Stimulated activated CD8-positive, alpha-beta memory T cell treated with anti-CD3 and anti-CD28 coated beads, Interleukin-7, amount 100 ng/mL, for 48 hours (primary cell): ENCODE results near the gene MGRN1.

ENCODE experiments used
- DNase-seq, 2 donors: peaks; one replicate each; pipeline ENCODE4 v3.0.0-alpha.2; 2020; ENCODE audit warnings: low read depth in 1 of 2; ENCODE audit errors: extremely low read depth in 1 of 2

MGRN1 gene

DNA sequence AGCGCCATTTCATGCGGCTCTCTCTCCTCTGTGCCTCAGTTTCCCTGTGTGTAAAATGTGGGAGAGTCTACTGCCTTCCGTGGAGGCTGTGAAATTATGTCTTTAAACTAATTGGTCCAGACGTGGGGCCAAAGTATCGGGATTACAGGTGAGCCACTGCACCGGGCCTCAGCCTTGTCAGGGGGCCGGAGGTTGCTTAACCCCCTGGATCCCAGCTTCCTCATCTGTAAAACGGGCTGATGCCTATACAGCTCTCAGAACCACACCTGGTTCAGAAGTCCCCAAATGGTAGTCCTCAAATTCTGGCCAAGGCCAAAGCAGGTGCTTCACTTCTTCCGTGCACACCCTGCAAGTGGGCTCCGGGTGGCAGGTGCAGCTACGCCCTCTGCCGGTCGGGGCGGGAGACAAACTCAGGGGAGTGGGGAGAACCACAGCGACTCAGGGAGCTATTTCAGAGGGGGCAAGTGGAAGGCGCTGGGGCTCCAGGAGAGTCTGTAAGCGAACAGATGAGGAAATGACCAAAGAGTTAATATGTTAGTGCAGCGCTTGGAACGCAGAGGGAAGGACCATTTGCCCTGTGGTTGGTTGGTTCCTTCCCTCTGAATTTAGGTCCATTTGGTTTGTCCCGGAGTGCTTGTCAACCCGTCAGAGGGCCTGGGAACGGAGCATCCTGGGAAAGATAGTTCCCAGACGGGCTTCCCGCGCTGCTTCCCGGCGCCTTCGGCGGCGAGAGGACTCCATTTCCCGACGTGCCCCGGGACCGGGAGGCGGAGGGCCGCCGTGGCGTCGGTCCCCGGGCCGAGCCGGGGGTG is at the start of gene MGRN1:
Gene MGRN1, plus strand, starts transcription at position 812 of the 812 bp plus-strand sequence. CDS start 135 bp downstream, outside the sequence.
- DNase-seq, result peak; percentile 85 to 87

GRCh38 chr16:4574919-4575705 is 49.5 kb upstream of the MGRN1 start:
- DNase-seq, result no peak

DNA sequence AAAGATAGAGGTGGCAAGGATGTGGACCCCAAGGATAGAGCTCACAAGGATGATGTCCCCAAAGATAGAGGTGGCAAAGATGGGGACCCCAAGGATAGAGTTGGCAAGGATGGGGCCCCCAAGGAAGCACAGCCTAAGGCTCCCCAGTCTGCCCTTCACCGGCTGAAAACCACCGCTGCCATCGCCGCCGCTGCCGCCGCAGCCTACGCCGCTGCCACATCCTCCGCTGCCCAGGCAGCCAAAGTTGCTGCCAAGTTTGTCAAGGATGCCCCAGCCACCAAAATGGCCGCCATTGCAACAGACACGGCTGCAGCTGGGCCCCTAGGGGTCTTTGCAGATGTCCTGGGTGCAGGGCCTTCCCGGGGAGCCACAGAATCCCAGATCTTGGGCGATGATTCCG is 48.6 kb upstream of the MGRN1 start:
- DNase-seq, result no peak

GRCh38 chr16:4578961-4579530 is 45.6 kb upstream of the MGRN1 start:
- DNase-seq, result no peak

GRCh38 chr16:4580250-4580649 is 44.4 kb upstream of the MGRN1 start:
- DNase-seq, result no peak

DNA sequence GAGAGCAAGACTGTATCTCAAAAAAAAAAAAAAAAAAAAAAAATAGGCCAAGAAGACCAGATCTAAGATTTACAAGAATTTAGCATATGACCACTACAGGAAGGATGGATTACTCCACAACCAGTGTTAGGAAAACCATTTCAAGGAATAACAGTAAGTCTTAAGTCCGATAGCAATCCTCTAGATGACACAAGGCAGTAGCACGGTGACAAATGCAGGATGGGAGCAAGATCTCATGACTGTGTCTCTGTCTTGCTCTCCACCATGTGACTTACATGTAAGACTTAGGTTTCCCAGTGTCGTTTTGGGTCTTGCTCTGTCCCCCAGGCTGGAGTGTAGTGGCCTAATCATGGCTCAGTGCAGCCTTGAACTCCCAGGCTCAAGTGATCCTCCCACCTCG is 40.7 kb upstream of the MGRN1 start:
- no peak for DNase-seq

GRCh38 chr16:4586291-4586690 is 38.3 kb upstream of the MGRN1 start:
- no peak for DNase-seq

DNA sequence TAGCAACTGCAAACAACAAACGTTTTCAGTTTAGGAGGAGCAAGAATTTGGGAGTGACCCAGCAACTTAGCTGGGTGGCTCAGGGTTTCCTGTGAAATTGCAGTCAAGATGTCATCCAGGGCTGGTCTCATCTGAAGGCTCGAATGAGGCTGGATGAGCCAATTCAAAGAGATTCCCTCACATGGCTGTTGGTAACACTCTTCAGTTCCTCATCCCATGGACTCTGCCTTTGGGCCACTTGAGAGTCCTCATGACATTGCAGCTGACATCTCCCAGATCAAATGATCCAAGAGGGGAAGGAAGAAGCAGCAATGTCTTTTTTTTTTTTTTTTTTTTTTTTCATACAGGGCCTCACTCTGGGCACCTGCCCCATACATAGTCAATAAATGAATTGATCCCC is 36.2 kb upstream of the MGRN1 start:
- DNase-seq, result no peak

DNA sequence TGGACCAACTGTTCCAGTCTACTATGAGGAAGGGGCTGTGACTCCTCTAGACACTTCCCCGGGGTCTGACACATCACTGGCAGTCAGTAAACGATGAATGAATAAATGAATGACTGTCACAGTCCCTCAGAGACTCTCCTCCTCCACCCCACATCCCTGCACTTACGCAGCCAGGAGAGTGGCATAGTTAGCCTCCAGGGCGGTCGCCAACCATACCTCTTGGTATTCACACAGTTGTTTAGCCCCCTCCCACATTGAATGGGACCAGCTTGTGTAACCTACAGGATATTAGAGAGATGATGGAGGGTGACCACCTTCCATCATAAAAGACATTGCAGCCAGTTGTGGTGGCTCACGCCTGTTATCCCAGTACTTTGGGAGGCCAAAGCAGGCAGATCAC is 35.7 kb upstream of the MGRN1 start:
- no peak for DNase-seq

DNA sequence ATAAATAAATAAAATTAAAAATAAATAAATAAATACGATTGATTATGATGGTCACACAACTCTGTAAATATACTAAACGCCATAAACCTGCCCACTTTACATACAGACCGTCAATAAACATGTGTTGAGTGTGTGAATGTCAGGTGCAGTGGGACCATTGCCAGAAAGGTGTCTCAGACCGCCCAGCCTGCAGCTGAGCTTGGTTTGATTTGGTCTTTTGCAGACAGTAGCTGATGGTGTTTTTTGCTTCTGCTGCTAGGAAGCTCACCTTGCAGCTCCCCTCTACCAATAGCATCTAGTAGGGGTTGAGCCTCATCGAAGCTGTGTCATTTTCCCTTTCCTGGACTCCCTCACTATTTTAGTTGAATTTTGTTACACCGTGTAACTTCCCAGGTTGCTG is 33.4 kb upstream of the MGRN1 start:
- DNase-seq, result no peak

- DNase-seq, result no peak
Observed at GRCh38 chr16:4591706-4592470, 32.7 kb upstream of the MGRN1 start.

GRCh38 chr16:4593086-4593485 is 31.5 kb upstream of the MGRN1 start:
- DNase-seq, result no peak

- DNase-seq, result no peak
Observed at GRCh38 chr16:4594433-4595410, 29.9 kb upstream of the MGRN1 start.

- no peak for DNase-seq
Observed at GRCh38 chr16:4597174-4597573, 27.5 kb upstream of the MGRN1 start.

DNA sequence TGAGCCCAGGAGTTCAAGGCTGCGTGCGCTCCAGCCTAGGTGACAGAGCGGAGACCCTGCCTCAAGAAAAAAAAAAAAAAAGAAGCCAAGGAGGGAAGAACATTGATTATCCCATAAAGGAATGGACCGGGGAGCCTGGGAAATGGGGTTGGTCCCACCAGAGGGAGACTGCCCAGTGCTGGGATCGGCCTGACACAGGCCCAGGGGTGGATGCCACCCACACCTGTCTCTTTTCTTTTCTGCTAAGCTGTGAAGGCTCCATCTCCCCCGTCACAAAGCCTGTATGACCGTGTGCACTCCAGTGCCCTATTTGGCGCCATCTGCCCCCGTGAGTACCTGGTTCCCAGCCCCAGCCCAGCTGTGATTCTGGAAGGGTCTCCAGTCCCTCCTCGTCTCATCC is 25.6 kb upstream of the MGRN1 start:
- no peak for DNase-seq

- no peak for DNase-seq
Observed at GRCh38 chr16:4599545-4599944, 25.1 kb upstream of the MGRN1 start.

DNA sequence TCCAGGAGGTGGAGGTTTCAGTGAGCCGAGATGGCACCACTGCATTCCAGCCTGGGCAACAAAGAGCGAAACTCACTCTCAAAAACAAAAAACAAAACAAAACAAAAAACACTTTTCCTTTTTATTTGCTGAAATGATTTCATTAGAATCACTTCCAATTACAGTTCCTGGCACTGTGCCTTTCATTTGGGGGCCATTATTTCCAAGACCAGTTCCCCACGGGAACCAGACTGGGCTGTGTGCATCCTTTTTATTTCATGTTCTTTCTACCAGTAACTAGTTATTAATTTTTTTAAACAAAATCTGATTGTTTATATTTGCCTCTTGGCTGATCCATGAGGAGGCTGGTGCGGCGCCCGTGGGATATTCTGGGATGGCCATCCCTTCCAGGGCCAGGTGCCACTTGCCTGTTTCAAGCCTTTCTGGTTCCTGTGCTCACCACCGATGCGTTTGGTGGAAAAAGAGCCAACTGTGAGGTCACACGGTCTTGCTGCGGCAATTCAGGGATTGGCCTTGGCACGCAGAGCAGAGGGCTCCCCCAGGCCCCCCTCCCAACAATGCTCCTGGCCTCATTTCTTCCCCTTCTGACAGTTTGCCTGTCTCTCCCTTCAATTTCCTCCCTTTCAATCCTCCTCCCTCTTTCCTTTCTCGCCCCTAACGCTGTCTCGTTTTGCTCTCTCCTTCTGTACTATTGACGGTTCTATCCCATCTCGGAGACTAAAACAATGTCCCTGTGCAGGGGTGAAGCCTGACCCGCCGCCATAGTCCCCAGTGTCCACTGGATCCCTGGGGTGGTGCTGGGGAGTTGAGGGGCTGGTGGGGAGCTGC is 23.4 kb upstream of the MGRN1 start:
- DNase-seq, result no peak

- no peak for DNase-seq
Observed at GRCh38 chr16:4601864-4602186, 22.8 kb upstream of the MGRN1 start.

GRCh38 chr16:4602331-4602730 is 22.3 kb upstream of the MGRN1 start:
- no peak for DNase-seq
